Hematopoietic multipotent progenitor cell treated with erythropoietin and hydrocortisone succinate and interleukin-3 and kit ligand, for 6 days (in vitro differentiated cells): ENCODE measurements around the gene SPOCD1.
A peak's percentile ranks its signal among the peaks of the same experiment; 100 is the strongest.

ENCODE experiments used
- DNase-seq: peaks from one replicate; pipeline ENCODE4 v3.0.0-alpha.2; 2015

The SPOCD1 gene

GRCh38 chr1:31754397-31754796 is 61.4 kb downstream of the SPOCD1 start:
- DNase-seq: no peak

- DNase-seq: peak; percentile 43
Measured at GRCh38 chr1:31753707-31754349, 62.0 kb downstream of the SPOCD1 start.

- DNase-seq: no peak
Measured at GRCh38 chr1:31752952-31753475, 62.8 kb downstream of the SPOCD1 start.

GRCh38 chr1:31752258-31752657 is 63.6 kb downstream of the SPOCD1 start:
- no peak for DNase-seq

GRCh38 chr1:31751822-31752241 is 64.0 kb downstream of the SPOCD1 start:
- DNase-seq: no peak

GRCh38 chr1:31750858-31751510 is 64.8 kb downstream of the SPOCD1 start:
- DNase-seq: no peak

GRCh38 chr1:31749785-31750735 is 65.8 kb downstream of the SPOCD1 start:
- no peak for DNase-seq

- DNase-seq: no peak
Measured at GRCh38 chr1:31748365-31748764, 67.5 kb downstream of the SPOCD1 start.

GRCh38 chr1:31747304-31747703 is 68.5 kb downstream of the SPOCD1 start:
- no peak for DNase-seq

- no peak for DNase-seq
Measured at GRCh38 chr1:31746687-31747086, 69.1 kb downstream of the SPOCD1 start.

GRCh38 chr1:31745946-31746670 is 69.7 kb downstream of the SPOCD1 start:
- DNase-seq: no peak

- peak; percentile 84 for DNase-seq
Measured at GRCh38 chr1:31745096-31745945, 70.5 kb downstream of the SPOCD1 start.

- no peak for DNase-seq
Measured at GRCh38 chr1:31744165-31744888, 71.5 kb downstream of the SPOCD1 start.

- no peak for DNase-seq
Measured at GRCh38 chr1:31742462-31743212, 73.2 kb downstream of the SPOCD1 start.
